GM10248 (cell line): ENCODE results near the gene DCDC2C.

Source experiments
- CTCF ChIA-PET: fragments of 300-600 bp; sonication (Branson Sonifier 250); formaldehyde crosslinking; extraction: SDS; loops from one replicate; lab custom pipeline; 2021; ENCODE audit warnings: antibody characterized with exemption; lab: Yijun Ruan, JAX
- POLR2A ChIA-PET: fragments of 350-650 bp; sonication (Branson Sonifier 250); formaldehyde crosslinking; extraction: SDS; loops from one replicate; lab custom pipeline; 2020; ENCODE audit warnings: antibody characterized with exemption; lab: Yijun Ruan, JAX
- DNase-seq: peaks from one replicate; pipeline ENCODE4 v3.0.0; 2012; ENCODE audit errors: extremely low spot score
- CTCF ChIP-seq: IDR thresholded peaks from 2 replicates; pipeline ENCODE4 v1.5.1; 2012; ENCODE audit warnings: mild to moderate bottlenecking, low read depth; ENCODE audit errors: extremely low read depth, missing control alignments, control extremely low read depth

Gene DCDC2C

GRCh38 chr2:3756306-3756705 is 52.9 kb downstream of the DCDC2C start:
- no peak for DNase-seq
- ChIA-PET POLR2A (no interaction called here), CTCF (no interaction called here)
- no peak for TF ChIP-seq CTCF

- ChIA-PET POLR2A (no interaction called here), CTCF (no interaction called here)
- TF ChIP-seq CTCF = no peak
- no peak for DNase-seq
Measured at GRCh38 chr2:3758906-3759305, 55.5 kb downstream of the DCDC2C start.

- no peak for DNase-seq
- CTCF ChIA-PET = no interaction called here
- POLR2A ChIA-PET = no interaction called here
- TF ChIP-seq CTCF = no peak
Measured at GRCh38 chr2:3759331-3759730, 56.0 kb downstream of the DCDC2C start.

GRCh38 chr2:3759761-3760160 is 56.4 kb downstream of the DCDC2C start:
- POLR2A ChIA-PET = no interaction called here
- DNase-seq = no peak
- CTCF ChIA-PET = no interaction called here
- TF ChIP-seq CTCF = no peak

GRCh38 chr2:3761272-3761671 is 57.9 kb downstream of the DCDC2C start:
- DNase-seq = no peak
- ChIA-PET POLR2A (no interaction called here), CTCF (interaction anchor here (1.2 to 1.6 kb wide), 2 partner anchors 9 to 23 kb away, joined by 3 to 5 read pairs; no protein-coding TSS in a partner anchor)
- TF ChIP-seq CTCF = no peak

- ChIA-PET CTCF (interaction anchor here (1.1 kb wide), 1 partner anchor 18 kb away, joined by 4 read pairs; no protein-coding TSS in a partner anchor), POLR2A (no interaction called here)
Measured at GRCh38 chr2:3762771-3763447, 59.5 kb downstream of the DCDC2C start.

More at GRCh38 chr2:3762771-3763447, 59.5 kb downstream of the DCDC2C start:
- no peak for DNase-seq
- no peak for TF ChIP-seq CTCF
